Transverse colon (tissue), 4 donors: Measurements from ENCODE around the gene IPO8. TPM values are rescaled to one million over a fixed set of nuclear protein-coding genes. Genes with fewer than 3 reads are reported as not detected.

ENCODE experiments used
- DNase-seq: peaks from one replicate; pipeline ENCODE4 v3.0.0-alpha.2; 2019
- H3K27ac ChIP-seq, 4 donors: fragments of 200-600 bp; sonication (generic); 2 replicates each; pipeline ENCODE4 v1.5.1; 2016 to 2018; ENCODE audit warnings: inconsistent platforms in 4 of 4
- H3K27me3 ChIP-seq: fragments of 200-600 bp; sonication (generic); 2 replicates; pipeline ENCODE4 v1.5.1; 2017; ENCODE audit warnings: inconsistent platforms
- H3K36me3 ChIP-seq, 4 donors: fragments of 200-600 bp; sonication (generic); 2 replicates each; pipeline ENCODE4 v1.5.1; 2017 to 2019; ENCODE audit warnings: inconsistent platforms in 4 of 4
- H3K4me1 ChIP-seq, 4 donors: fragments of 200-600 bp; sonication (generic); 2 replicates each; pipeline ENCODE4 v1.5.1; 2017 to 2020; ENCODE audit warnings: inconsistent platforms in 4 of 4
- H3K4me3 ChIP-seq, 4 donors: fragments of 200-600 bp; sonication (generic); 1 replicate in 1 of 4; 2 replicates in 3 of 4; pipeline versions ENCODE4 v1.5.1 to v1.6.1; 2017 to 2019; ENCODE audit warnings: inconsistent platforms in 4 of 4
- H3K9me3 ChIP-seq, 2 donors: fragments of 200-600 bp; sonication (generic); 2 replicates each; pipeline ENCODE4 v1.5.1; 2017 to 2019; ENCODE audit warnings: inconsistent platforms in 2 of 2
- CTCF ChIP-seq, 5 experiments: fragments of 200-600 bp in 3 of 5; fragments of 450-650 bp in 2 of 5; sonication (generic) in 3 of 5; IDR thresholded peaks; 1 replicate in 2 of 5; 2 replicates in 3 of 5; pipeline ENCODE4 v1.5.1; 2016 to 2017; ENCODE audit warnings: antibody characterized with exemption in 5 of 5, inconsistent platforms in 3 of 5, mild to moderate bottlenecking in 2 of 5, moderate library complexity in 1 of 5
- EP300 ChIP-seq: sonication (generic); formaldehyde crosslinking; IDR thresholded peaks from one replicate; pipeline ENCODE4 v1.6.1; 2017; ENCODE audit warnings: antibody characterized with exemption, low read depth
- POLR2A ChIP-seq: fragments of 450-650 bp; IDR thresholded peaks from one replicate; pipeline ENCODE4 v1.6.1; 2016; ENCODE audit warnings: antibody characterized with exemption, mild to moderate bottlenecking, moderate library complexity
- POLR2AphosphoS5 ChIP-seq, 3 donors: sonication (generic); formaldehyde crosslinking; IDR thresholded peaks; one replicate each; pipeline ENCODE4 v1.6.1; 2016; ENCODE audit warnings: antibody characterized with exemption in 3 of 3
- WGBS, 2 donors: methylation state at CpG; one replicate each; pipeline ENCODE4 v1.1.5; 2018; ENCODE audit warnings: low coverage in 1 of 2; 5-methylcytosine and 5-hydroxymethylcytosine counted together
- in situ Hi-C, 4 donors: fragments of 200-750 bp; cut with MboI; loops; one replicate each; pipeline versions ENCODE4 v1.15.0 to v1.15.1; 2017; ENCODE audit warnings: low sequenced_read_pairs in 3 of 4, low pct_ligation_motif_present in 1 of 4, low pct_unique_long_range_greater_than_20kb in 1 of 4
- intact Hi-C: fragments of 100-400 bp; cut with DNase I; formaldehyde crosslinking; loops from one replicate; pipeline ENCODE4 v1.15.1; 2023; ENCODE audit warnings: low total_unique reads
- total RNA-seq, 4 donors: library from RNA; depleted of rRNA; stranded (reverse); fragments of >200 nt; gene quantifications; one replicate each; pipeline ENCODE4 v1.1.0, GENCODE V29; 2016

IPO8 gene
- 10 to 100 TPM; 35.2 to 73.9 (median 62.6) TPM for total RNA-seq

GRCh38 chr12:30695199-30696102 is at the start of gene IPO8:
Gene IPO8 (minus strand): TSS chr12:30695869. CDS start chr12:30695647, 222 bp downstream.
- 1% methylated on average over 66 of the region's 71 CpGs; no CpG with 5 or more reads in 1 of the 2 donors for WGBS, 2 donors
- no peaks in the 10 kb centered on the region for H3K36me3 ChIP-seq
- TF ChIP-seq CTCF (IDR thresholded peaks at IDR 0.05) (peak; percentile 4 to 58 (median 48)), EP300 (no peak), POLR2A (peak; percentile 17), POLR2AphosphoS5 (IDR thresholded peaks at IDR 0.05) (peak; percentile 40 to 71 (median 50))
- in situ Hi-C loops: no loop called here
- no peaks in the 10 kb centered on the region for H3K9me3 ChIP-seq
- peaks cover 13 to 36% (median 14%) of the 10 kb centered on the region in 4 donors for H3K4me1 ChIP-seq
- no peaks in the 10 kb centered on the region for H3K27me3 ChIP-seq
- peak; percentile 95 for DNase-seq
- intact Hi-C loops: loop anchor here (10.0 kb wide), 1 partner anchor 59 kb away; the partner anchor contains the start of gene CAPRIN2
- peak within 1 kb of the TSS; percentile 87 to 94 (median 90) for H3K27ac ChIP-seq
- H3K4me3 ChIP-seq: peak within 1 kb of the TSS; percentile 93 to 99 (median 96)

- no peaks in the 10 kb centered on the region for H3K9me3 ChIP-seq
- no peak for DNase-seq
- peaks cover 0 to 5% (median 1%) of the 10 kb centered on the region in 4 donors for H3K36me3 ChIP-seq
- no peaks in the 10 kb centered on the region for H3K4me1 ChIP-seq
- intact Hi-C loops: no loop called here
- in situ Hi-C loops: no loop called here
- WGBS, 2 donors: 88 to 91% methylated on average over 2 of the region's 2 CpGs
- no peak for TF ChIP-seq EP300
- no peak for TF ChIP-seq POLR2A
- TF ChIP-seq CTCF (IDR thresholded peaks at IDR 0.05): no peak
- no peak for TF ChIP-seq POLR2AphosphoS5 (IDR thresholded peaks at IDR 0.05)
- H3K4me3 ChIP-seq: no peak overlapping the region
- H3K27ac ChIP-seq: no peak overlapping the region
- H3K27me3 ChIP-seq: no peaks in the 10 kb centered on the region
Measured at GRCh38 chr12:30744321-30744720, 48.7 kb upstream of the IPO8 start.

- in situ Hi-C loops (no loop called here), intact Hi-C loops (no loop called here)
- H3K27ac ChIP-seq: no peak overlapping the region
- no peaks in the 10 kb centered on the region for H3K9me3 ChIP-seq
- DNase-seq: no peak
- peaks cover 0 to 8% (median 0%) of the 10 kb centered on the region in 4 donors for H3K36me3 ChIP-seq
- TF ChIP-seq EP300: no peak
- TF ChIP-seq POLR2A: no peak
- no peak for TF ChIP-seq CTCF (IDR thresholded peaks at IDR 0.05)
- TF ChIP-seq POLR2AphosphoS5 (IDR thresholded peaks at IDR 0.05): no peak
- no peaks in the 10 kb centered on the region for H3K4me1 ChIP-seq
- H3K4me3 ChIP-seq: no peak overlapping the region
- no peaks in the 10 kb centered on the region for H3K27me3 ChIP-seq
Measured at GRCh38 chr12:30740274-30740673, 44.6 kb upstream of the IPO8 start.

GRCh38 chr12:30739020-30739419 is 43.4 kb upstream of the IPO8 start:
- no peak overlapping the region for H3K27ac ChIP-seq
- no peak for TF ChIP-seq EP300
- no peak for TF ChIP-seq POLR2AphosphoS5 (IDR thresholded peaks at IDR 0.05)
- TF ChIP-seq CTCF (IDR thresholded peaks at IDR 0.05): no peak
- 88 to 100% methylated on average over 2 of the region's 2 CpGs for WGBS, 2 donors
- H3K27me3 ChIP-seq: no peaks in the 10 kb centered on the region
- H3K4me3 ChIP-seq: no peak overlapping the region
- no peaks in the 10 kb centered on the region for H3K4me1 ChIP-seq
- DNase-seq: no peak
- H3K9me3 ChIP-seq: no peaks in the 10 kb centered on the region
- H3K36me3 ChIP-seq: peaks cover 0 to 8% (median 0%) of the 10 kb centered on the region in 4 donors
- in situ Hi-C loops: no loop called here
- intact Hi-C loops: no loop called here
